GM23248 (cell line): ENCODE measurements around the gene ATP2B3. TPM values are rescaled to one million over a fixed set of nuclear protein-coding genes. Genes with fewer than 3 reads are reported as not detected.

Experiments
- DNase-seq: peaks from one replicate; pipeline ENCODE4 v3.0.0-alpha.2; 2015
- H2AFZ ChIP-seq: fragments of 200-600 bp; sonication (generic); 2 replicates; pipeline ENCODE4 v1.6.1; 2016; ENCODE audit warnings: antibody characterized with exemption
- H3F3A ChIP-seq: fragments of 200-600 bp; sonication (generic); 2 replicates; pipeline ENCODE4 v1.6.1; 2016; ENCODE audit warnings: mild to moderate bottlenecking, antibody characterized with exemption, mixed run types; ENCODE audit not compliant: insufficient read depth
- H3K27ac ChIP-seq: fragments of 200-600 bp; sonication (generic); 2 replicates; pipeline ENCODE4 v1.5.1; 2016; ENCODE audit warnings: mild to moderate bottlenecking
- H3K27me3 ChIP-seq: fragments of 200-600 bp; sonication (generic); replicated peaks from 2 replicates; pipeline ENCODE4 v1.6.1; 2016; ENCODE audit warnings: mild to moderate bottlenecking; ENCODE audit not compliant: insufficient read depth
- H3K36me3 ChIP-seq: fragments of 200-600 bp; sonication (generic); 2 replicates; pipeline ENCODE4 v1.6.1; 2016; ENCODE audit warnings: low read depth, mild to moderate bottlenecking
- H3K4me1 ChIP-seq: fragments of 200-600 bp; sonication (generic); 2 replicates; pipeline ENCODE4 v1.6.1; 2016; ENCODE audit warnings: mild to moderate bottlenecking; ENCODE audit not compliant: insufficient read depth
- H3K4me2 ChIP-seq: fragments of 200-600 bp; sonication (generic); one replicate; pipeline ENCODE4 v1.6.1; 2016; ENCODE audit warnings: mild to moderate bottlenecking; ENCODE audit not compliant: unreplicated experiment
- H3K4me3 ChIP-seq: fragments of 200-600 bp; sonication (generic); 2 replicates; pipeline ENCODE4 v1.5.1; 2016; ENCODE audit warnings: mild to moderate bottlenecking
- H3K79me2 ChIP-seq: fragments of 200-600 bp; sonication (generic); 2 replicates; pipeline ENCODE4 v1.6.1; 2016; ENCODE audit warnings: mild to moderate bottlenecking; ENCODE audit not compliant: insufficient read depth
- H3K9ac ChIP-seq: fragments of 200-600 bp; sonication (generic); 2 replicates; pipeline ENCODE4 v1.6.1; 2016; ENCODE audit warnings: mild to moderate bottlenecking
- H3K9me2 ChIP-seq: fragments of 200-600 bp; sonication (generic); 2 replicates; pipeline ENCODE4 v1.6.1; 2016; ENCODE audit warnings: mixed run types, mild to moderate bottlenecking, moderate library complexity; ENCODE audit not compliant: insufficient read depth
- H3K9me3 ChIP-seq: fragments of 200-600 bp; sonication (generic); one replicate; pipeline ENCODE4 v1.6.1; 2017; ENCODE audit warnings: low read depth
- H4K20me1 ChIP-seq: fragments of 200-600 bp; sonication (generic); 2 replicates; pipeline ENCODE4 v1.6.0; 2016; ENCODE audit not compliant: insufficient read depth
- EZH2 ChIP-seq: fragments of 200-600 bp; sonication (generic); IDR thresholded peaks from 2 replicates; pipeline ENCODE4 v1.6.1; 2018; ENCODE audit warnings: antibody characterized with exemption, mild to moderate bottlenecking; ENCODE audit not compliant: insufficient read depth, poor library complexity, severe bottlenecking
- EZH2phosphoT487 ChIP-seq: fragments of 200-600 bp; sonication (generic); IDR thresholded peaks from 2 replicates; pipeline ENCODE4 v1.6.1; 2018; ENCODE audit warnings: antibody characterized with exemption, moderate library complexity, mild to moderate bottlenecking, low read depth; ENCODE audit not compliant: insufficient read depth
- WGBS, 2 experiments: methylation state at CpG; one replicate each; pipeline ENCODE4 v1.1.6; 2015 to 2017; ENCODE audit warnings: low lambda C conversion rate in 2 of 2, low coverage in 1 of 2; ENCODE audit errors: missing lambda C conversion rate in 2 of 2; 5-methylcytosine and 5-hydroxymethylcytosine counted together
- in situ Hi-C: fragments of 300-500 bp; cut with MboI; formaldehyde crosslinking; loops from 2 replicates; pipeline ENCODE4 v1.15.0; 2020
- polyA plus RNA-seq: library from polyadenylated mRNA; unstranded; fragments of >200 nt; fragmentation: Nextera tagmentation; extraction: Ambion mirVana; gene quantifications from 2 replicates; pipeline ENCODE4 v1.2.1, GENCODE V29; 2016
- total RNA-seq: library from RNA; depleted of rRNA; stranded (reverse); fragments of >200 nt; shearing (Covaris generic); gene quantifications from 2 replicates; pipeline ENCODE4 v1.2.3, GENCODE V29; 2014

ATP2B3 gene
- total and polyA plus RNA-seq, 2 experiments from 2014 or later: not detected

GRCh38 chrX:153502796-153503195 is 14.6 kb upstream of the ATP2B3 start:
- Histone ChIP-seq H3K9me3 (no peaks in the 10 kb centered on the region), H3K27me3 (no peaks in the 10 kb centered on the region), H4K20me1 (no peaks in the 10 kb centered on the region; the same call in 1 of the 2 replicates), H3K9me2 (no peaks in the 10 kb centered on the region), H3K4me3 (no peak overlapping the region), H3K36me3 (no peaks in the 10 kb centered on the region), H3K9ac (no peak overlapping the region), H3K4me1 (0 out of 2 replicates have a peak, but pooled peaks cover 5% of the 10 kb centered on the region), H2AFZ (no peak overlapping the region), H3F3A (0 out of 2 replicates have a peak, but pooled peaks cover under 1% of the 10 kb centered on the region), H3K79me2 (peaks cover 27% of the 10 kb centered on the region), H3K4me2 (no peak overlapping the region), H3K27ac (no peak overlapping the region)
- 82 to 95% methylated on average over 4 of the region's 14 CpGs for WGBS, 2 experiments
- DNase-seq: no peak
- TF ChIP-seq EZH2phosphoT487: no peak
- TF ChIP-seq EZH2: no peak
- in situ Hi-C loops: no loop called here

DNA sequence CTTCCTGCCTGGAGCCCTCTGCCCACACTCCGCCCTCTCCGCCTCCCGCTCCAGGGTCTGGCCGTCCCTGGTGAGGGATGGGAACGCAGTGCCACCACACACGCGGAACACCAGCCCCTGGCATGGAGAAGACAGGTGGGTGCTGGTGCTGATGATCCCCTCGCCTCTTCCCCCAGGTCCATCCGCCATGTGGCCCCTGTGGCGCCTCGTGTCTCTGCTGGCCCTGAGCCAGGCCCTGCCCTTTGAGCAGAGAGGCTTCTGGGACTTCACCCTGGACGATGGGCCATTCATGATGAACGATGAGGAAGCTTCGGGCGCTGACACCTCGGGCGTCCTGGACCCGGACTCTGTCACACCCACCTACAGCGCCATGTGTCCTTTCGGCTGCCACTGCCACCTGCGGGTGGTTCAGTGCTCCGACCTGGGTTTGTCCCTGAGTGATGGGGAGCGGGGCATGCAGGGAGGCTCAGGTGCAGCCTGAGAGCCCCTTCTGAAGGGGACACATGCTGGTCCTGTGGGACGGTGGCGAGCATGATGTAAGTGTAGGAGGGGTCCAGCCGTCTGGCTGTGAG is 12.9 kb upstream of the ATP2B3 start:
- no peaks in the 10 kb centered on the region; the same call in 1 of the 2 replicates for H4K20me1 ChIP-seq
- 76 to 81% methylated on average over 12 to 22 of the region's 26 CpGs for WGBS, 2 experiments
- H3K79me2 ChIP-seq: peaks cover 12% of the 10 kb centered on the region; the same call in 1 of the 2 replicates

DNA sequence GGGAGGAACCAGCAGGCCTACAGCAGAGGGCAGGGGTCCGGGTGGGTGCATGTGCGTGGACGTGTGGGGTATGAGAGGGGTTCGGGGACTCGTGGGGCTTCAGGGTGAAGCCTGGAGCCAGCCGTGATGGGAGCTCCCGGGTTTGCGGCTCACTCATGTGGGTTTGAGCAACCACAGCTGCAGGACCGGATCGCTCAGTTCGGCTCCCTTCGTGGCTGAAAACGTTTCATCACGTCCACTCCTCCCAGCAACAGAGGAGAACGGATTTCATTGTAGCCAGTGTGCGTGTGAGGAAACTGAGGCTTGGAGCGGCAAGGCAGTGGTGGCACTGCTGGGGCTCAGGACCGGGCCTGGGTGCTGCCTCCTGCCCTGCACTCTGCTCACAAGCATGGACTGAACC is 12.1 kb upstream of the ATP2B3 start:
- DNase-seq: no peak
- H3K9ac ChIP-seq: no peak overlapping the region
- no peak overlapping the region for H2AFZ ChIP-seq
- 81 to 93% methylated on average over 6 to 14 of the region's 18 CpGs for WGBS, 2 experiments
- H3F3A ChIP-seq: peaks cover 4% of the 10 kb centered on the region; the same call in 1 of the 2 replicates
- no peak overlapping the region for H3K4me2 ChIP-seq
- H3K79me2 ChIP-seq: 0 out of 2 replicates have a peak, but pooled peaks cover 6% of the 10 kb centered on the region
- no peaks in the 10 kb centered on the region; the same call in 1 of the 2 replicates for H4K20me1 ChIP-seq
- no peak overlapping the region for H3K27ac ChIP-seq
- H3K27me3 ChIP-seq: no peaks in the 10 kb centered on the region
- no peak overlapping the region for H3K4me3 ChIP-seq
- TF ChIP-seq EZH2phosphoT487 (no peak), EZH2 (no peak)
- no peaks in the 10 kb centered on the region for H3K4me1 ChIP-seq
- in situ Hi-C loops: no loop called here
- no peaks in the 10 kb centered on the region for H3K9me2 ChIP-seq
- no peaks in the 10 kb centered on the region for H3K9me3 ChIP-seq
- no peaks in the 10 kb centered on the region for H3K36me3 ChIP-seq

More for the DNA sequence above, 12.9 kb upstream of the ATP2B3 start:
- TF ChIP-seq EZH2phosphoT487 (no peak), EZH2 (no peak)
- Histone ChIP-seq H3K9ac (no peak overlapping the region), H3K4me1 (0 out of 2 replicates have a peak, but pooled peaks cover 3% of the 10 kb centered on the region), H2AFZ (no peak overlapping the region), H3K9me2 (no peaks in the 10 kb centered on the region), H3K27me3 (no peaks in the 10 kb centered on the region), H3F3A (peaks cover 4% of the 10 kb centered on the region; the same call in 1 of the 2 replicates), H3K27ac (no peak overlapping the region), H3K36me3 (no peaks in the 10 kb centered on the region), H3K9me3 (no peaks in the 10 kb centered on the region), H3K4me2 (no peak overlapping the region), H3K4me3 (no peak overlapping the region)
- in situ Hi-C loops: no loop called here
- DNase-seq: no peak

GRCh38 chrX:153507484-153508178 is 9.8 kb upstream of the ATP2B3 start:
- H3K4me3 ChIP-seq: no peak overlapping the region
- TF ChIP-seq EZH2phosphoT487 (no peak), EZH2 (no peak)
- no peak overlapping the region for H3K9ac ChIP-seq
- H3K4me1 ChIP-seq: no peaks in the 10 kb centered on the region
- peak; percentile 79 for DNase-seq
- H3K9me2 ChIP-seq: no peaks in the 10 kb centered on the region
- no peaks in the 10 kb centered on the region for H4K20me1 ChIP-seq
- no peaks in the 10 kb centered on the region for H3K9me3 ChIP-seq
- WGBS, 2 experiments: 25 to 67% methylated on average over 7 to 8 of the region's 19 CpGs
- no peaks in the 10 kb centered on the region for H3K36me3 ChIP-seq
- peaks cover 4% of the 10 kb centered on the region; the same call in 1 of the 2 replicates for H3F3A ChIP-seq
- no peak overlapping the region for H3K27ac ChIP-seq
- H3K27me3 ChIP-seq: no peaks in the 10 kb centered on the region
- in situ Hi-C loops: no loop called here
- H2AFZ ChIP-seq: no peak overlapping the region
- no peak overlapping the region for H3K4me2 ChIP-seq
- H3K79me2 ChIP-seq: no peaks in the 10 kb centered on the region
